Neuronal stem cell (in vitro differentiated cells): ENCODE data around the gene PARN.
"Not testable (repeated sequence)": the region's sequence is repeated elsewhere in the genome, so short reads cannot be mapped to it uniquely, and the experiment has no call there.

Experiments used
- DNase-seq: peaks from one replicate; pipeline ENCODE4 v3.0.0-alpha.2; 2013; ENCODE audit warnings: low spot score
- H2AFZ ChIP-seq: one replicate; pipeline ENCODE4 v1.6.1; 2013; ENCODE audit warnings: mild to moderate bottlenecking, low read length, inconsistent platforms
- H2AK5ac ChIP-seq: 2 replicates; pipeline ENCODE4 v1.6.1; 2013; ENCODE audit warnings: low read depth, mild to moderate bottlenecking, inconsistent platforms, low read length, moderate library complexity, mixed read lengths
- H2BK120ac ChIP-seq: 2 replicates; pipeline ENCODE4 v1.6.1; 2013; ENCODE audit warnings: low read depth, mild to moderate bottlenecking, inconsistent platforms, low read length, moderate library complexity, mixed read lengths
- H2BK12ac ChIP-seq: one replicate; pipeline ENCODE4 v1.6.1; 2013; ENCODE audit warnings: low read length, inconsistent platforms
- H2BK15ac ChIP-seq: 2 replicates; pipeline ENCODE4 v1.6.1; 2013; ENCODE audit warnings: mild to moderate bottlenecking, low read length, inconsistent platforms, mixed read lengths
- H2BK5ac ChIP-seq: one replicate; pipeline ENCODE4 v1.6.1; 2013; ENCODE audit warnings: inconsistent platforms, mild to moderate bottlenecking, low read length, moderate library complexity
- H3K14ac ChIP-seq: one replicate; pipeline ENCODE4 v1.6.1; 2013; ENCODE audit warnings: low read length, inconsistent platforms
- H3K18ac ChIP-seq: 2 replicates; pipeline ENCODE4 v1.6.1; 2013; ENCODE audit warnings: low read length, inconsistent platforms
- H3K23ac ChIP-seq: 2 replicates; pipeline ENCODE4 v1.6.1; 2013; ENCODE audit warnings: low read depth, mild to moderate bottlenecking, mixed read lengths, low read length, inconsistent platforms; ENCODE audit not compliant: poor library complexity
- H3K27ac ChIP-seq: replicated peaks from 3 replicates; pipeline ENCODE4 v1.5.1; 2013; ENCODE audit warnings: low read length, inconsistent platforms
- H3K27me3 ChIP-seq, 3 experiments: 2 replicates each; pipeline ENCODE4 v1.6.1; 2013; ENCODE audit warnings: low read length in 3 of 3, mild to moderate bottlenecking in 2 of 3, inconsistent platforms in 1 of 3, low read depth in 1 of 3, mixed read lengths in 1 of 3, moderate library complexity in 1 of 3; ENCODE audit not compliant: control insufficient read depth in 3 of 3, insufficient read depth in 3 of 3
- H3K36me3 ChIP-seq, 2 donors: replicated peaks in 1 of 2; 2 replicates each; pipeline ENCODE4 v1.6.1; 2013; ENCODE audit warnings: low read length in 2 of 2; ENCODE audit not compliant: control insufficient read depth in 2 of 2, insufficient read depth in 2 of 2
- H3K4ac ChIP-seq: 2 replicates; pipeline ENCODE4 v1.6.1; 2013; ENCODE audit warnings: inconsistent platforms, mild to moderate bottlenecking, low read length, moderate library complexity
- H3K4me1 ChIP-seq, 2 donors: 1 replicate in 1 of 2; 2 replicates in 1 of 2; pipeline ENCODE4 v1.6.1; 2013; ENCODE audit warnings: low read length in 2 of 2, low read depth in 1 of 2; ENCODE audit not compliant: control insufficient read depth in 2 of 2, insufficient read depth in 1 of 2
- H3K4me2 ChIP-seq: one replicate; pipeline ENCODE4 v1.6.1; 2013; ENCODE audit warnings: mild to moderate bottlenecking, low read length, inconsistent platforms; ENCODE audit not compliant: insufficient read depth, poor library complexity, severe bottlenecking
- H3K4me3 ChIP-seq, 2 donors: 2 replicates each; pipeline ENCODE4 v1.5.1; 2013; ENCODE audit warnings: low read length in 2 of 2, mild to moderate bottlenecking in 2 of 2, inconsistent platforms in 1 of 2, moderate library complexity in 1 of 2
- H3K79me1 ChIP-seq: one replicate; pipeline ENCODE4 v1.6.1; 2013; ENCODE audit warnings: low read depth, mild to moderate bottlenecking, inconsistent platforms, low read length, moderate library complexity
- H3K9ac ChIP-seq: one replicate; pipeline ENCODE4 v1.6.1; 2013; ENCODE audit warnings: mild to moderate bottlenecking, low read depth, low read length, inconsistent platforms; ENCODE audit not compliant: poor library complexity
- H3K9me3 ChIP-seq, 2 donors: replicated peaks in 1 of 2; 2 replicates each; pipeline versions ENCODE3 to v1.6.1; 2013; ENCODE audit warnings: low read length in 2 of 2, mild to moderate bottlenecking in 2 of 2, inconsistent platforms in 1 of 2, low read depth in 1 of 2, mixed read lengths in 1 of 2, moderate library complexity in 1 of 2; ENCODE audit not compliant: control insufficient read depth in 2 of 2, insufficient read depth in 1 of 2
- H4K8ac ChIP-seq: one replicate; pipeline ENCODE4 v1.6.1; 2013; ENCODE audit warnings: low read depth, mild to moderate bottlenecking, inconsistent platforms, low read length, moderate library complexity
- H4K91ac ChIP-seq: one replicate; pipeline ENCODE4 v1.6.1; 2013; ENCODE audit warnings: low read length, low read depth, mild to moderate bottlenecking, inconsistent platforms; ENCODE audit not compliant: poor library complexity
- WGBS, 2 donors: extraction: QIAGEN DNeasy Blood & Tissue Kit; methylation state at CpG; one replicate each; pipeline ENCODE4 v1.1.7; 2013; ENCODE audit warnings: missing lambda C conversion rate in 2 of 2, mixed read lengths in 1 of 2; ENCODE audit not compliant: insufficient read length in 2 of 2, insufficient replicate concordance in 1 of 2; ENCODE audit errors: extremely low coverage in 2 of 2; 5-methylcytosine and 5-hydroxymethylcytosine counted together

The PARN gene

GRCh38 chr16:14446796-14447195 lies 183.3 kb downstream of the PARN start:
- Histone ChIP-seq H3K36me3 (peaks cover 0 to 6% of the 10 kb centered on the region in 2 donors), H2AK5ac (no peak overlapping the region), H3K4me2 (no peak overlapping the region), H3K4ac (no peak overlapping the region), H2BK5ac (no peak overlapping the region), H3K4me3 (no peak overlapping the region), H2AFZ (no peak overlapping the region), H4K8ac (no peak overlapping the region), H3K18ac (no peak overlapping the region), H3K27ac (no peak overlapping the region), H3K14ac (no peak overlapping the region), H3K9me3 (no peaks in the 10 kb centered on the region), H2BK15ac (no peak overlapping the region), H3K79me1 (no peaks in the 10 kb centered on the region), H2BK120ac (no peak overlapping the region), H4K91ac (no peak overlapping the region), H3K27me3 (no peaks in the 10 kb centered on the region), H3K23ac (no peak overlapping the region), H3K9ac (no peak overlapping the region), H2BK12ac (no peak overlapping the region), H3K4me1 (peaks cover 3 to 5% of the 10 kb centered on the region in 2 donors)
- DNase-seq: no peak
- WGBS, 2 donors: no CpG with 5 or more reads among the region's 5 CpGs

DNA sequence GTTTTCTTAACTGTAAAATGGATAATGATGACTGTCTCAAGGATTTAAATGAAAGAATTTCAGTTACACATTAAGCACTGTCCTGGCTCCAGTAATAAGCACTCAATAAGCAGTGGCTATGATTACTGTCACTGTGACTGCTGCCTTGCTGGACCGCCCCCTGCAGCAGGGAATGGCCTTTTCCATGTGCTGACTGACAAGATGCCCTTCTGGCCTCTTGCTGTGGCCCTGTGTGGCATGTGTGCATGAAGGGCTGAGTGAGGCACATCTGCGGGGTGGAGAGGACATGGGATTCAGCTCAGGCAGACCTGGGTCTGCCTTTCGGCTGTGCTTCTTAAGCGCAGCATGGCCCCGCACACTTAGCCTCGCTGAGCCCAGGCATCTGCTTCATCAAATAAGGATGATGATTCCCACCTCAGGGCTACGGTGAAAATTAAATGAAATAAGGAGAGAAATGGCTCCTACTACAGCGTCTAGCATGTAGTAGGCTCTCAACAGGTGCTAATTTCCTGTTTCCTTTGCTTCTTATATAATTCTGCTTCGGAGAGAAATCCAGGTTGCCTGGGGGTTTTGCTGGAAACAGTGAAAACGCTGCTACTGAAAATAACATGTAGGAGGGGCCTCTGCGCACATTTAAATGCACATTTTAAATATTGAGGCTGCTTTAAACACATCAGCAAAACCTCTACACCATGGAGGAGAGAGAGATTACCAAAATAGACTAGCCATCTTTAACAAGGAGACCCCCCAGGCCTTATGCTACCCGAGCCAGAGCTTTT lies 183.9 kb downstream of the PARN start:
- Histone ChIP-seq H2BK12ac (no peak overlapping the region), H3K4me2 (no peak overlapping the region), H3K4ac (no peak overlapping the region), H3K14ac (peak overlapping the region; percentile 63), H3K9me3 (no peaks in the 10 kb centered on the region), H2BK120ac (no peak overlapping the region), H2AK5ac (no peak overlapping the region), H3K23ac (peak overlapping the region; percentile 25), H2BK5ac (no peak overlapping the region), H4K8ac (no peak overlapping the region), H4K91ac (no peak overlapping the region), H3K27ac (no peak overlapping the region), H2BK15ac (no peak overlapping the region), H3K36me3 (peaks cover 0 to 6% of the 10 kb centered on the region in 2 donors), H3K4me3 (no peak overlapping the region), H3K79me1 (no peaks in the 10 kb centered on the region), H3K9ac (no peak overlapping the region), H3K4me1 (peaks cover 3 to 5% of the 10 kb centered on the region in 2 donors), H2AFZ (no peak overlapping the region), H3K27me3 (no peaks in the 10 kb centered on the region), H3K18ac (no peak overlapping the region)
- DNase-seq: no peak
- no CpG with 5 or more reads among the region's 12 CpGs for WGBS, 2 donors

GRCh38 chr16:14444979-14445810 lies 184.9 kb downstream of the PARN start:
- Histone ChIP-seq H3K9me3 (no peaks in the 10 kb centered on the region), H3K79me1 (no peaks in the 10 kb centered on the region), H3K27ac (no peak overlapping the region), H3K4me1 (peaks cover 3 to 5% of the 10 kb centered on the region in 2 donors), H2AK5ac (no peak overlapping the region), H3K27me3 (no peaks in the 10 kb centered on the region), H4K91ac (no peak overlapping the region), H3K4me2 (no peak overlapping the region), H2BK15ac (no peak overlapping the region), H3K18ac (no peak overlapping the region), H2BK5ac (no peak overlapping the region), H3K4ac (no peak overlapping the region), H2BK120ac (no peak overlapping the region), H2AFZ (no peak overlapping the region), H3K14ac (no peak overlapping the region), H3K23ac (no peak overlapping the region), H3K36me3 (peaks cover 0 to 6% of the 10 kb centered on the region in 2 donors), H4K8ac (no peak overlapping the region), H3K4me3 (no peak overlapping the region), H2BK12ac (no peak overlapping the region), H3K9ac (no peak overlapping the region)
- no CpG with 5 or more reads among the region's 8 CpGs for WGBS, 2 donors
- DNase-seq: no peak

DNA sequence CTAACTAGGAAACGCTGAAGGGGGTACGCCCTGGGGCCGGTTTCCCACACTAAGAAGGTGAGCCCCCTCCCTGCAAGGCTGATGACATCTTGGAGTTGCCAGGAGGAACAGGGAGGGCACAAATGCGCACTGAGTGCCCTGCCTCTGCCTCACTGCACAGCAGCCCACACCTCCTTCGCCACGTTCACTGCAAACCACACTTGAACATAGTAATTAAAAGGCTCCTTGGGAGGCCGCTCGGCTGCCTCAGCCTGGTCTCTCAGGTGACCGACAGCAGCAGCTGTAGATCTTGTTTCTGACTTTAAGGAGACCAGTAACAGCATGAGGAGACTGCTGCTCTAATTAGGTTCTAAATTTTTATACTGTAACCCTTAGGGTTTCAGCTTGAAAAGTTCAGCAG lies 188.5 kb downstream of the PARN start:
- Histone ChIP-seq H2AK5ac (peak overlapping the region; percentile 63), H3K18ac (peak overlapping the region; percentile 91)
- WGBS, 2 donors: no CpG with 5 or more reads among the region's 9 CpGs
- H3K4me2 ChIP-seq, H2BK15ac ChIP-seq, H3K79me1 ChIP-seq, H3K23ac ChIP-seq, H2BK12ac ChIP-seq, H4K91ac ChIP-seq, H3K9ac ChIP-seq, H3K27me3 ChIP-seq, H3K14ac ChIP-seq, H2BK5ac ChIP-seq, H2BK120ac ChIP-seq, H4K8ac ChIP-seq, DNase-seq, H3K4me1 ChIP-seq, H3K4ac ChIP-seq, H2AFZ ChIP-seq, H3K4me3 ChIP-seq, H3K27ac ChIP-seq, H3K36me3 ChIP-seq, H3K9me3 ChIP-seq: not testable (repeated sequence)
